GM19452 (cell line): Measurements from ENCODE around the gene METTL9.

ENCODE experiments used
- ATAC-seq: cut with Tn5 transposase; IDR thresholded peaks from one replicate; pipeline ENCODE4 v1.9.1; 2021; ENCODE audit not compliant: unreplicated experiment

The METTL9 gene

DNA sequence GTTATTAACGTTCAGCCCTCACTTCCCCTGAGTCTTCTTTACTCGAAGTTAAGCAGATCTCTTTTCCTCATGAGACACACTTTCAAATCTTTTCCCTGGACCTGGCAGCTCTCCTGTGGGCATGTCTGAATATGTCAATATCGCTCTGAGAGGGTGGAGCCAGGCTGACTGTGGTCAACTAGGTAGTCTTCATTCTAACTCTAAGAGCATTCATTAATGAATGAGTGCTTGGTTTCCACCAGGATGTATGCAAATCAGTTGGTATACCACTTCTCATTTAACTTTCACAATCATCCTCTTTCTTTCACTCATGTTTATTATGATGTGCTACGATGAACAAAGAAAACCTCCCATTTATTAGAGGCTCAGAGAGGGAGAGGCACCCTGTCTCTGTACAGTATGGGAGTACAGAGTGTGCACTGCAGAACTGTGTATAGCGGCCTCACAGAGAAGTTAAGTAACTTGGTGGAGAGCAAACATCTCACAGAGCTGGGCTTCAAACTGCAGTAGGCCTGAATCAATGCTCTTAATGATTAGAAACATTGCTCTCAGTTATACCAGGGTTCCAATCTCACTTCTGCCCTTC lies 104.3 kb downstream of the METTL9 start:
- peak; percentile 83 for ATAC-seq

DNA sequence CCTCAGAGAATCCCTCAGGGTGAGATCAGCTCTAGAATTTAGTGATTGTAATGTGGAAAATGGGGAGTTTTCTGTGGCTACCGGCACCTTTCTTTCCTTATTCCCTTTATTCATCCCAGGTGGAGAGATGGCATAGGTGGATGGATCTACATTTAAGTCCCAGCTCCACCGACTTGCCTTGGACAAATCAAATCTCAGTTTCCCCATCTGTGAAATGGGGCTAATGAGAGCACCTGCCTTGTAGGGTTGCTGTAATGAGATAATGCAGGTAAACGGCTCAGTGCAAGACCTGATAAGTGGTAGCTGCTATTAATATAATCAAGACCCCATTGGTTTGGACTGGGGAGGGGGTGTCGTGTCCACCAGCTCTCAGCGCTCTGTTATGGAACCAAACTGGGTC lies 104.9 kb downstream of the METTL9 start:
- ATAC-seq, result no peak

DNA sequence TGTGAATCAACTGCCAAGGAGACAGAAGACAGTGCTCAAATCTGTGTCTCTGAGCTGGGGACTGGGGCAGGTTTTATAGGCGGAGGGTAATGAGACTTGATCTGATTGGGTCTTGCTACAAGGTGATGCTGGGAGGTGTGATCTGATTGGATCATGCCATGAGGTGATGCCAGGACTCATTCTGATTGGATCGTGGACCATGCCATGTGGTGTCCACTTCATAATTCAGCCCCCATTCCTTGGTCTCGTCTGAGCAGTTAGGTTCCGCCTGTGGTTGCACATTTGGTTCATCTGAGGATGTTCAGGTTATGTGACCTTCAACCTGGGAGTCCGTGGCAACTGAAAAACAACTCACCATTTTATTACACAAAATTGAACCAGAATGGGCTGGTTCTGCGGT lies 105.4 kb downstream of the METTL9 start:
- no peak for ATAC-seq
